ENCODE results near the gene ASB18. TPM values are rescaled to one million over a fixed set of nuclear protein-coding genes. Genes with fewer than 3 reads are reported as not detected.

ASB18 gene
- total and polyA plus RNA-seq, 2 experiments from 2014 or later: not detected

DNA sequence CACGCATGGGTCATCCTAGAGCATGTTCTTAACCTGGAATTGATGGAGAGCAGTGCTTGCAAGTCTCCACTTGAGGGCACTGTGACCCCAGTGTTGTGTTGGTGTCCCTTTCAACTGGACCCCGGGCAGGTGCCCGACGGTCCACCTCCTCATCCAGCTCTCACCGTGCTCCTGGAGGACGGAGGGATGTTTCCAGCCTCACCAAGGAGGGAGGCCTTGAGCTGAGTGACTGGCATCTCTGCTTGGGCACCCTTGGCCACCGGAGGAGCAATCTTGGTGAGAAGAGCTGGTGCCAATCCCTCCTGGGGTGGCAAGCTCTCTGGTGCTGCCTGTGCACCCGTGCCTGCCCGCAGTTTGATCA lies 45.4 kb upstream of the ASB18 start:
- H3K9me3 Mint-ChIP-seq: peaks cover 2% of the 10 kb centered on the region; the same call in 1 of the 3 replicates
- ATAC-seq: peak; percentile 88
- H4K20me1 ChIP-seq (replicated peaks; ENCODE audit: insufficient read depth): no peaks in the 10 kb centered on the region
- no peaks in the 10 kb centered on the region for H3K27me3 ChIP-seq (ENCODE audit: insufficient read depth)
- no peaks in the 10 kb centered on the region for H3F3A ChIP-seq (replicated peaks; ENCODE audit: low read depth)
- no peaks in the 10 kb centered on the region for H3K36me3 ChIP-seq (ENCODE audit: insufficient read depth)
- H3K27me3 Mint-ChIP-seq (ENCODE audit: insufficient read depth, low read depth, poor library complexity): no peaks in the 10 kb centered on the region
- H3K4me1 Mint-ChIP-seq: peaks cover 16% of the 10 kb centered on the region
- peak; percentile 85 for DNase-seq (ENCODE audit: low spot score)
- H3K36me3 Mint-ChIP-seq (ENCODE audit: low read depth): no peaks in the 10 kb centered on the region
- peaks cover 14% of the 10 kb centered on the region for H3K4me1 ChIP-seq (ENCODE audit: insufficient read depth)
- no peak overlapping the region for H2AFZ ChIP-seq
- H3K27ac Mint-ChIP-seq: no peak overlapping the region
- peaks cover 3% of the 10 kb centered on the region; the same call in 1 of the 2 replicates for H3K9me2 ChIP-seq (ENCODE audit: insufficient read depth)
- no peak overlapping the region for H3K4me3 Mint-ChIP-seq
- TF ChIP-seq STAT1 (IDR thresholded peaks at IDR 0.05; ENCODE audit: unreplicated experiment) (no peak), ZNF331 (CRISPR knock-in tag; IDR thresholded peaks at IDR 0.05; ENCODE audit: low read depth) (no peak), EZH2phosphoT487 (IDR thresholded peaks at IDR 0.05; ENCODE audit: unreplicated experiment) (no peak), CREB1 (CRISPR knock-in tag; IDR thresholded peaks at IDR 0.05; ENCODE audit: low read depth) (no peak), NANOG (IDR thresholded peaks at IDR 0.05; ENCODE audit: borderline replicate concordance) (no peak)
- TF ChIP-seq, protein P1, sequence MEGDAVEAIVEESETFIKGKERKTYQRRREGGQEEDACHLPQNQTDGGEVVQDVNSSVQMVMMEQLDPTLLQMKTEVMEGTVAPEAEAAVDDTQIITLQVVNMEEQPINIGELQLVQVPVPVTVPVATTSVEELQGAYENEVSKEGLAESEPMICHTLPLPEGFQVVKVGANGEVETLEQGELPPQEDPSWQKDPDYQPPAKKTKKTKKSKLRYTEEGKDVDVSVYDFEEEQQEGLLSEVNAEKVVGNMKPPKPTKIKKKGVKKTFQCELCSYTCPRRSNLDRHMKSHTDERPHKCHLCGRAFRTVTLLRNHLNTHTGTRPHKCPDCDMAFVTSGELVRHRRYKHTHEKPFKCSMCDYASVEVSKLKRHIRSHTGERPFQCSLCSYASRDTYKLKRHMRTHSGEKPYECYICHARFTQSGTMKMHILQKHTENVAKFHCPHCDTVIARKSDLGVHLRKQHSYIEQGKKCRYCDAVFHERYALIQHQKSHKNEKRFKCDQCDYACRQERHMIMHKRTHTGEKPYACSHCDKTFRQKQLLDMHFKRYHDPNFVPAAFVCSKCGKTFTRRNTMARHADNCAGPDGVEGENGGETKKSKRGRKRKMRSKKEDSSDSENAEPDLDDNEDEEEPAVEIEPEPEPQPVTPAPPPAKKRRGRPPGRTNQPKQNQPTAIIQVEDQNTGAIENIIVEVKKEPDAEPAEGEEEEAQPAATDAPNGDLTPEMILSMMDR (conservative IDR thresholded peaks at IDR 0.05; ENCODE audit: low read depth in 2 of 2): peak; percentile 82 to 95
- H3K27ac ChIP-seq (ENCODE audit: low read depth): no peak overlapping the region
- no peak overlapping the region for H3K4me2 ChIP-seq
- H3K79me2 ChIP-seq (replicated peaks; ENCODE audit: insufficient read depth): no peaks in the 10 kb centered on the region
- no peak overlapping the region for H3K4me3 ChIP-seq

DNA sequence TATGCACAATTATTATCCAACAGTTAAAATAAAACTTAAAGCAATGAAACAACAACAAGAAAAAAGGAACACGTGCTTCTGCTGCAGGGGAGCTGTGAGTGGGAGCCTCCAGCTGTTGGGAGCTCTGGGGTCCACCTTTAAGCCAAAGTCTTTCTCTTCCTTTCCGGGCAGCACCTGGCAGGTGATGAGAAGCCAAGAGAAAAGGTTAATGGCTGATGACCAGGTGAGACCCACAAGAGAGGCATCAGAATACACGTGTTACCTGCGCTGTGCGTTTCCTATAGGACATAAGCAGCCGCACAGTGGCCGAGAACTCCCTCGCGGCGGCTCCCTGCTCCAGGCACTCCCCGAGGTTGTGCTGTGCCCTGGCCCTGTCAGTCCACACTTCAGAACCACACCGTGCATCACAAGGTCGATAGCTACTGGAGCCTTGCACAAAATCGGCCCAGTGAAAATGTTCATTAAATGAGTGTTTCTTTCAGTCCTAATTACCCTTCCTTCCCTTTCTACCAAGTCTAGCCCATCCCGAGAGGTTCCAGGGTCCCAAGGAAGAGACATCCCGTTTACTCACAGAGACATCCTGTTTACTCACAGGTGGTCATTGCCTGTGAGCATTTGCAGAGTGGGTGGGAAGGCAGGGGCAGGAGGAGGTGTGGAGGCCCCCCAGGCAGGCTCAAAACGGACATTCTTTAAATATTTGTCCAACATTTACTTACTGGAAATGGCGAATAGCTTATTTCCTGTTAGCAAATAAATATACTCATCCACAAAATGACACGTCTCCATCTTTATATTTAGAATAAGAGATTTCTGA lies 44.9 kb upstream of the ASB18 start:
- Mint-ChIP-seq H3K9me3 (peaks cover 2% of the 10 kb centered on the region; the same call in 1 of the 3 replicates), H3K27ac (no peak overlapping the region), H3K4me3 (no peak overlapping the region), H3K36me3 (ENCODE audit: low read depth) (no peaks in the 10 kb centered on the region), H3K4me1 (peaks cover 16% of the 10 kb centered on the region), H3K27me3 (ENCODE audit: insufficient read depth, low read depth, poor library complexity) (no peaks in the 10 kb centered on the region)
- Histone ChIP-seq H3K4me2 (0 out of 2 replicates have a peak overlapping the region, but pooled peaks have one; percentile 30), H3K27me3 (ENCODE audit: insufficient read depth) (no peaks in the 10 kb centered on the region), H3K4me3 (no peak overlapping the region), H3F3A (replicated peaks; ENCODE audit: low read depth) (no peaks in the 10 kb centered on the region), H3K9me2 (ENCODE audit: insufficient read depth) (peaks cover 3% of the 10 kb centered on the region; the same call in 1 of the 2 replicates), H3K79me2 (replicated peaks; ENCODE audit: insufficient read depth) (no peaks in the 10 kb centered on the region), H3K27ac (ENCODE audit: low read depth) (no peak overlapping the region), H3K4me1 (ENCODE audit: insufficient read depth) (peaks cover 14% of the 10 kb centered on the region), H2AFZ (no peak overlapping the region), H4K20me1 (replicated peaks; ENCODE audit: insufficient read depth) (no peaks in the 10 kb centered on the region), H3K36me3 (ENCODE audit: insufficient read depth) (no peaks in the 10 kb centered on the region)
- no peak for DNase-seq (ENCODE audit: low spot score)
- no peak for ATAC-seq
- TF ChIP-seq ZNF114 (CRISPR knock-in tag; IDR thresholded peaks at IDR 0.05) (no peak), ZNF331 (CRISPR knock-in tag; IDR thresholded peaks at IDR 0.05; ENCODE audit: low read depth) (no peak), EZH2phosphoT487 (IDR thresholded peaks at IDR 0.05; ENCODE audit: unreplicated experiment) (no peak), CREB1 (CRISPR knock-in tag; IDR thresholded peaks at IDR 0.05; ENCODE audit: low read depth) (no peak), POLR2AphosphoS5 (IDR thresholded peaks at IDR 0.05; ENCODE audit: low read depth) (no peak)
- TF ChIP-seq, protein P2, sequence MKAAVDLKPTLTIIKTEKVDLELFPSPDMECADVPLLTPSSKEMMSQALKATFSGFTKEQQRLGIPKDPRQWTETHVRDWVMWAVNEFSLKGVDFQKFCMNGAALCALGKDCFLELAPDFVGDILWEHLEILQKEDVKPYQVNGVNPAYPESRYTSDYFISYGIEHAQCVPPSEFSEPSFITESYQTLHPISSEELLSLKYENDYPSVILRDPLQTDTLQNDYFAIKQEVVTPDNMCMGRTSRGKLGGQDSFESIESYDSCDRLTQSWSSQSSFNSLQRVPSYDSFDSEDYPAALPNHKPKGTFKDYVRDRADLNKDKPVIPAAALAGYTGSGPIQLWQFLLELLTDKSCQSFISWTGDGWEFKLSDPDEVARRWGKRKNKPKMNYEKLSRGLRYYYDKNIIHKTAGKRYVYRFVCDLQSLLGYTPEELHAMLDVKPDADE (IDR thresholded peaks at IDR 0.05): no peak
- TF ChIP-seq, protein P3, sequence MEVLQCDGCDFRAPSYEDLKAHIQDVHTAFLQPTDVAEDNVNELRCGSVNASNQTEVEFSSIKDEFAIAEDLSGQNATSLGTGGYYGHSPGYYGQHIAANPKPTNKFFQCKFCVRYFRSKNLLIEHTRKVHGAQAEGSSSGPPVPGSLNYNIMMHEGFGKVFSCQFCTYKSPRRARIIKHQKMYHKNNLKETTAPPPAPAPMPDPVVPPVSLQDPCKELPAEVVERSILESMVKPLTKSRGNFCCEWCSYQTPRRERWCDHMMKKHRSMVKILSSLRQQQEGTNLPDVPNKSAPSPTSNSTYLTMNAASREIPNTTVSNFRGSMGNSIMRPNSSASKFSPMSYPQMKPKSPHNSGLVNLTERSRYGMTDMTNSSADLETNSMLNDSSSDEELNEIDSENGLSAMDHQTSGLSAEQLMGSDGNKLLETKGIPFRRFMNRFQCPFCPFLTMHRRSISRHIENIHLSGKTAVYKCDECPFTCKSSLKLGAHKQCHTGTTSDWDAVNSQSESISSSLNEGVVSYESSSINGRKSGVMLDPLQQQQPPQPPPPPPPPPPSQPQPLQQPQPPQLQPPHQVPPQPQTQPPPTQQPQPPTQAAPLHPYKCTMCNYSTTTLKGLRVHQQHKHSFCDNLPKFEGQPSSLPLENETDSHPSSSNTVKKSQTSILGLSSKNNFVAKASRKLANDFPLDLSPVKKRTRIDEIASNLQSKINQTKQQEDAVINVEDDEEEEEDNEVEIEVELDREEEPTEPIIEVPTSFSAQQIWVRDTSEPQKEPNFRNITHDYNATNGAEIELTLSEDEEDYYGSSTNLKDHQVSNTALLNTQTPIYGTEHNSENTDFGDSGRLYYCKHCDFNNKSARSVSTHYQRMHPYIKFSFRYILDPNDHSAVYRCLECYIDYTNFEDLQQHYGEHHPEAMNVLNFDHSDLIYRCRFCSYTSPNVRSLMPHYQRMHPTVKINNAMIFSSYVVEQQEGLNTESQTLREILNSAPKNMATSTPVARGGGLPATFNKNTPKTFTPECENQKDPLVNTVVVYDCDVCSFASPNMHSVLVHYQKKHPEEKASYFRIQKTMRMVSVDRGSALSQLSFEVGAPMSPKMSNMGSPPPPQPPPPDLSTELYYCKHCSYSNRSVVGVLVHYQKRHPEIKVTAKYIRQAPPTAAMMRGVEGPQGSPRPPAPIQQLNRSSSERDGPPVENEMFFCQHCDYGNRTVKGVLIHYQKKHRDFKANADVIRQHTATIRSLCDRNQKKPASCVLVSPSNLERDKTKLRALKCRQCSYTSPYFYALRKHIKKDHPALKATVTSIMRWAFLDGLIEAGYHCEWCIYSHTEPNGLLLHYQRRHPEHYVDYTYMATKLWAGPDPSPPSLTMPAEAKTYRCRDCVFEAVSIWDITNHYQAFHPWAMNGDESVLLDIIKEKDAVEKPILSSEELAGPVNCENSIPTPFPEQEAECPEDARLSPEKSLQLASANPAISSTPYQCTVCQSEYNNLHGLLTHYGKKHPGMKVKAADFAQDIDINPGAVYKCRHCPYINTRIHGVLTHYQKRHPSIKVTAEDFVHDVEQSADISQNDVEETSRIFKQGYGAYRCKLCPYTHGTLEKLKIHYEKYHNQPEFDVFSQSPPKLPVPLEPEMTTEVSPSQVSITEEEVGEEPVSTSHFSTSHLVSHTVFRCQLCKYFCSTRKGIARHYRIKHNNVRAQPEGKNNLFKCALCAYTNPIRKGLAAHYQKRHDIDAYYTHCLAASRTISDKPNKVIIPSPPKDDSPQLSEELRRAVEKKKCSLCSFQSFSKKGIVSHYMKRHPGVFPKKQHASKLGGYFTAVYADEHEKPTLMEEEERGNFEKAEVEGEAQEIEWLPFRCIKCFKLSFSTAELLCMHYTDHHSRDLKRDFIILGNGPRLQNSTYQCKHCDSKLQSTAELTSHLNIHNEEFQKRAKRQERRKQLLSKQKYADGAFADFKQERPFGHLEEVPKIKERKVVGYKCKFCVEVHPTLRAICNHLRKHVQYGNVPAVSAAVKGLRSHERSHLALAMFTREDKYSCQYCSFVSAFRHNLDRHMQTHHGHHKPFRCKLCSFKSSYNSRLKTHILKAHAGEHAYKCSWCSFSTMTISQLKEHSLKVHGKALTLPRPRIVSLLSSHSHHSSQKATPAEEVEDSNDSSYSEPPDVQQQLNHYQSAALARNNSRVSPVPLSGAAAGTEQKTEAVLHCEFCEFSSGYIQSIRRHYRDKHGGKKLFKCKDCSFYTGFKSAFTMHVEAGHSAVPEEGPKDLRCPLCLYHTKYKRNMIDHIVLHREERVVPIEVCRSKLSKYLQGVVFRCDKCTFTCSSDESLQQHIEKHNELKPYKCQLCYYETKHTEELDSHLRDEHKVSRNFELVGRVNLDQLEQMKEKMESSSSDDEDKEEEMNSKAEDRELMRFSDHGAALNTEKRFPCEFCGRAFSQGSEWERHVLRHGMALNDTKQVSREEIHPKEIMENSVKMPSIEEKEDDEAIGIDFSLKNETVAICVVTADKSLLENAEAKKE (CRISPR knock-in tag; IDR thresholded peaks at IDR 0.05): no peak

Measured in GM23338 (cell line).